Measurements from ENCODE around the gene ABCF2. TPM values are rescaled to one million over a fixed set of nuclear protein-coding genes. Genes with fewer than 3 reads are reported as not detected.
A peak's percentile ranks its signal among the peaks of the same experiment; 100 is the strongest.

ABCF2 gene
- total and polyA plus RNA-seq, 11 donors = 15.9 to 58.4 (median 33.0) TPM

- peaks cover 0 to 16% (median 3%) of the 10 kb centered on the region in 12 donors for H3K4me1 ChIP-seq
- 24 to 54% (median 31%) methylated on average over 10 of the region's 10 CpGs; no CpG with 5 or more reads in 1 of the 4 donors for WGBS, 4 donors
- ATAC-seq (peak in 3 of 4 donors; percentile 21 to 58 (median 25)), DNase-seq (peak in 2 of 5 donors; percentile 50 to 51)
- H3K27ac ChIP-seq = no peak overlapping the region
- H3K4me3 ChIP-seq = no peak overlapping the region
- no peaks in the 10 kb centered on the region for H3K36me3 ChIP-seq
- no peaks in the 10 kb centered on the region for H3K9me3 ChIP-seq
- H3K27me3 ChIP-seq = peaks cover 0 to 24% (median 0%) of the 10 kb centered on the region in 9 donors
- intact Hi-C loops (cut with DNase I) = no loop called here
- no peak for TF ChIP-seq CTCF (IDR thresholded peaks at IDR 0.05)
These were observed 34.5 kb upstream of the ABCF2 start for GRCh38 chr7:151261529-151261928.

GRCh38 chr7:151260883-151261282 is 33.9 kb upstream of the ABCF2 start:
- DNase-seq (peak in 1 of 5 donors; percentile 40), ATAC-seq (no peak)
- H3K4me1 ChIP-seq = peaks cover 0 to 16% (median 3%) of the 10 kb centered on the region in 12 donors
- peaks cover 0 to 24% (median 0%) of the 10 kb centered on the region in 9 donors for H3K27me3 ChIP-seq
- 67 to 92% (median 81%) methylated on average over 3 to 8 of the region's 8 CpGs for WGBS, 4 donors
- TF ChIP-seq POLR2A (IDR thresholded peaks at IDR 0.05) (no peak), CTCF (IDR thresholded peaks at IDR 0.05) (no peak)
- H3K9me3 ChIP-seq = no peaks in the 10 kb centered on the region
- intact Hi-C loops (cut with DNase I) = no loop called here
- no peaks in the 10 kb centered on the region for H3K36me3 ChIP-seq
- H3K4me3 ChIP-seq = no peak overlapping the region
- no peak overlapping the region for H3K27ac ChIP-seq

- TF ChIP-seq POLR2A (IDR thresholded peaks at IDR 0.05) (no peak), CTCF (IDR thresholded peaks at IDR 0.05) (no peak)
- intact Hi-C loops (cut with DNase I) = no loop called here
- Histone ChIP-seq H3K27me3 (peaks cover 0 to 24% (median 0%) of the 10 kb centered on the region in 9 donors), H3K27ac (no peak overlapping the region), H3K4me1 (peaks cover 0 to 16% (median 3%) of the 10 kb centered on the region in 12 donors), H3K36me3 (no peaks in the 10 kb centered on the region), H3K4me3 (no peak overlapping the region), H3K9me3 (no peaks in the 10 kb centered on the region)
- DNase-seq (no peak), ATAC-seq (no peak)
- 88 to 92% (median 90%) methylated on average over 11 of the region's 11 CpGs for WGBS, 4 donors
These were observed 33.5 kb upstream of the ABCF2 start for GRCh38 chr7:151260471-151260870.

- Histone ChIP-seq H3K36me3 (no peaks in the 10 kb centered on the region), H3K4me3 (no peak overlapping the region), H3K27me3 (peaks cover 0 to 22% (median 0%) of the 10 kb centered on the region in 9 donors), H3K4me1 (peaks cover 0 to 31% (median 9%) of the 10 kb centered on the region in 12 donors), H3K27ac (no peak overlapping the region), H3K9me3 (no peaks in the 10 kb centered on the region)
- WGBS, 4 donors = 88 to 93% (median 92%) methylated on average over 7 of the region's 7 CpGs
- intact Hi-C loops (cut with DNase I) = no loop called here
- ATAC-seq = no peak
- DNase-seq = peak in 1 of 5 donors; percentile 43
- no peak for TF ChIP-seq CTCF (IDR thresholded peaks at IDR 0.05)
- no peak for TF ChIP-seq POLR2A (IDR thresholded peaks at IDR 0.05)
These were observed 31.0 kb upstream of the ABCF2 start for GRCh38 chr7:151257990-151258389.

Measured in heart left ventricle (tissue), 16 donors.